ENCODE data around the gene HMCN1. TPM values are rescaled to one million over a fixed set of nuclear protein-coding genes. Genes with fewer than 3 reads are reported as not detected.

HMCN1 gene
- total RNA-seq, 1 donor from 2014 or later: 3.4 TPM

DNA sequence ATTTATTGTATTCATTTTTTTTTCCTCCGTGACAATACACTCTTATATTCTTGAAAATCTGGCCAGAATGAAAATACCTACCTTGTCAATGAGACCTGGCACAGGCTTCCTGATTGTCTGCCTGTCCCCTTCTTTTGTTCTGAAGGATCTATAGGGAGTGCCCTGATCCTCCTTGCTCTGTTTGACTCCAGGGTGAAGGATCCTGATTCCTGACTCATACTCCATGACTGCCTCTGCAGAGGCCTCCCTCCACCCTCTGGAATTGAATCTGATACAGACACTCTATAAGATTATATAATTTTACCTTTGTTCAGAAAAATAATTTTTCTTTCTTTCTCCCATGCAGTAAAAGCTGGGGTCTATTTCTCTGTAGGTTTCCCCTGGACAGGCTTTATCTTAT, 116.2 kb downstream of the HMCN1 start:
- H3K36me3 Mint-ChIP-seq (ENCODE audit: insufficient read depth): no peaks in the 10 kb centered on the region
- no peak overlapping the region for H3K4me3 Mint-ChIP-seq (ENCODE audit: low read depth)
- H3K9me3 Mint-ChIP-seq (ENCODE audit: low read depth): no peaks in the 10 kb centered on the region
- no peaks in the 10 kb centered on the region for H3K27me3 Mint-ChIP-seq
- DNase-seq (ENCODE audit: low spot score, unreplicated experiment): no peak
- no peak overlapping the region for H3K27ac Mint-ChIP-seq
- TF ChIP-seq, protein P1, sequence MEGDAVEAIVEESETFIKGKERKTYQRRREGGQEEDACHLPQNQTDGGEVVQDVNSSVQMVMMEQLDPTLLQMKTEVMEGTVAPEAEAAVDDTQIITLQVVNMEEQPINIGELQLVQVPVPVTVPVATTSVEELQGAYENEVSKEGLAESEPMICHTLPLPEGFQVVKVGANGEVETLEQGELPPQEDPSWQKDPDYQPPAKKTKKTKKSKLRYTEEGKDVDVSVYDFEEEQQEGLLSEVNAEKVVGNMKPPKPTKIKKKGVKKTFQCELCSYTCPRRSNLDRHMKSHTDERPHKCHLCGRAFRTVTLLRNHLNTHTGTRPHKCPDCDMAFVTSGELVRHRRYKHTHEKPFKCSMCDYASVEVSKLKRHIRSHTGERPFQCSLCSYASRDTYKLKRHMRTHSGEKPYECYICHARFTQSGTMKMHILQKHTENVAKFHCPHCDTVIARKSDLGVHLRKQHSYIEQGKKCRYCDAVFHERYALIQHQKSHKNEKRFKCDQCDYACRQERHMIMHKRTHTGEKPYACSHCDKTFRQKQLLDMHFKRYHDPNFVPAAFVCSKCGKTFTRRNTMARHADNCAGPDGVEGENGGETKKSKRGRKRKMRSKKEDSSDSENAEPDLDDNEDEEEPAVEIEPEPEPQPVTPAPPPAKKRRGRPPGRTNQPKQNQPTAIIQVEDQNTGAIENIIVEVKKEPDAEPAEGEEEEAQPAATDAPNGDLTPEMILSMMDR (IDR thresholded peaks at IDR 0.05; ENCODE audit: unreplicated experiment): no peak
- H3K4me1 Mint-ChIP-seq (ENCODE audit: low read depth): no peaks in the 10 kb centered on the region

DNA sequence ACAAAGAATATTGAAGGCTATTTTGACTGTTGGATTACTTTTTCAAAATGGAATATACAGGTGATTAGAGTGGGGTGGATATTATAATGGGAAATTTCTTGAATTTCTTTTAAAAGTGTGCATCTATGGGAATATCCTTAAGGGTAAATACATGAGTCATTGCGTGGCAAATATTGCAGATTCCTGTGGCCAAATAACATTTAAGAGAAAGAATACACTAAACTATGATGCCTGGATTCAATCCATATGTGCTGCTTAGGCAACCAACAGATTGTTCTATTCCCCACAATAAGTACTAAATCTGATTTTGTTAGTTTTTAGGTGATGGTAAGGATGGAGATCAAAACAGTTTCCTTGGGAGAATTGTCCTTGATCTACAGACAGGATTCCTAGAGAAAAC, 119.5 kb downstream of the HMCN1 start:
- H3K4me1 Mint-ChIP-seq (ENCODE audit: low read depth): peaks cover 4% of the 10 kb centered on the region
- DNase-seq (ENCODE audit: low spot score, unreplicated experiment): no peak
- TF ChIP-seq, protein P1 (IDR thresholded peaks at IDR 0.05; ENCODE audit: unreplicated experiment): no peak
- no peaks in the 10 kb centered on the region for H3K9me3 Mint-ChIP-seq (ENCODE audit: low read depth)
- H3K4me3 Mint-ChIP-seq (ENCODE audit: low read depth): no peak overlapping the region
- no peaks in the 10 kb centered on the region for H3K27me3 Mint-ChIP-seq
- no peak overlapping the region for H3K27ac Mint-ChIP-seq
- no peaks in the 10 kb centered on the region for H3K36me3 Mint-ChIP-seq (ENCODE audit: insufficient read depth)

DNA sequence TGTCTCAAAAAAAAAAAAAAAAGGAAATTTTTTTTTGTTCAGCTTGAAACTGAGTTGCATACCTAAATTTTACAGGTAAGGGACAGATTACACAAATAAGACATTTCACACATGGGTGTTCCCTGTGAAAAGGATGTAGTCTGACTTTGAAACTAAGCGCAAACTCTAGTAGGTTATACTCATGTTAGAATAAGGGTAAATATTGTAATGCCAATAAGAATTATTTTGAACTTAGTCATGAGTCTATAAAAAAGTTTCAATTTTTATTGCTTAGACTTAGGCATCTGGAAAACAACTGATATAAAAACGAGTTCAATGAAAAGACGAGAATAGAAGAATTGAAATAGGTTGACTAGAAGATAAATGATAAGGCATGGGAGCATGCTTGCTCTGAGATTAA, 122.3 kb downstream of the HMCN1 start:
- H3K27me3 Mint-ChIP-seq: no peaks in the 10 kb centered on the region
- no peaks in the 10 kb centered on the region for H3K9me3 Mint-ChIP-seq (ENCODE audit: low read depth)
- H3K4me3 Mint-ChIP-seq (ENCODE audit: low read depth): no peak overlapping the region
- no peak for DNase-seq (ENCODE audit: low spot score, unreplicated experiment)
- H3K4me1 Mint-ChIP-seq (ENCODE audit: low read depth): peaks cover 4% of the 10 kb centered on the region
- no peak overlapping the region for H3K27ac Mint-ChIP-seq
- TF ChIP-seq, protein P1 (IDR thresholded peaks at IDR 0.05; ENCODE audit: unreplicated experiment): no peak
- H3K36me3 Mint-ChIP-seq (ENCODE audit: insufficient read depth): no peaks in the 10 kb centered on the region

DNA sequence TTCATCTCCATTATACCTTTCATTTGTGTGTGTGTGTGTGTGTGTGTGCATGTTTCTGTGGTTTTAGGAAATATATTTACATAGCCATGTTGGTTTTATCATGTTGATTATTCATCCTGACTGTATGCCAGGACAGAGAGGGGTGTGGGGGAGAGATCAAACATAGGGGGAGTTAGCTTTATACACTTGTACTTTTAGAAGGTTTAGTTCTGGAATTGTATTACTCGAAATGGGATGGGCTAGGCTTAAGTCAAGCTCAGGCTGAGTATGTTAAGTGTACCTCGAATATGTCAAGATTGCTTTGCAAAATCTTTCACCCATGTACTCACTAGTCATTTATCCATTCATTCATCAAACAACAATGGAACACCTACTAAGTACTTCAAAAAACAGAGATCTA, 123.3 kb downstream of the HMCN1 start:
- H3K27ac Mint-ChIP-seq: no peak overlapping the region
- no peaks in the 10 kb centered on the region for H3K36me3 Mint-ChIP-seq (ENCODE audit: insufficient read depth)
- H3K4me3 Mint-ChIP-seq (ENCODE audit: low read depth): no peak overlapping the region
- peaks cover 11% of the 10 kb centered on the region for H3K4me1 Mint-ChIP-seq (ENCODE audit: low read depth)
- TF ChIP-seq, protein P1 (IDR thresholded peaks at IDR 0.05; ENCODE audit: unreplicated experiment): no peak
- H3K9me3 Mint-ChIP-seq (ENCODE audit: low read depth): no peaks in the 10 kb centered on the region
- no peak for DNase-seq (ENCODE audit: low spot score, unreplicated experiment)
- no peaks in the 10 kb centered on the region for H3K27me3 Mint-ChIP-seq

DNA sequence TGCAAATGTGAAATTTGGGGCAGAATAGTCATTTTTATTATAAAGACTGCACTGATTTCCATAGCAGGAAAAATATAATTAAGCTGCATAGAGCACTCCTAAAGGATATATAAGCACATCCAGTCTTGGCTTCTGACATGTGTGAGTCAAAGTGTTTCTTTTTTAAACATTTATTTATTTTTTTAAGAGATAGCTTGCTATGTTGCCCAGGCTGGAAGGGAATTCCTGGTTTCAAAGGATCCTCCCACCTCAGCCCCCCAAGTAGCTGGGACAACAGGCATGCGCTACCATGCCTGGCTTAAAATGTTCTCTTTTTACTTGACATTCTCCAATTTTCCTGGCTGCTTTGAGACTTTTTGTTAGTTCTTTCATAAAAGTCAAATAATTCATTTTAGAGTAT, 126.1 kb downstream of the HMCN1 start:
- TF ChIP-seq, protein P1 (IDR thresholded peaks at IDR 0.05; ENCODE audit: unreplicated experiment): no peak
- Mint-ChIP-seq H3K27ac (no peak overlapping the region), H3K4me3 (ENCODE audit: low read depth) (no peak overlapping the region), H3K36me3 (ENCODE audit: insufficient read depth) (no peaks in the 10 kb centered on the region), H3K4me1 (ENCODE audit: low read depth) (peaks cover 11% of the 10 kb centered on the region), H3K27me3 (no peaks in the 10 kb centered on the region), H3K9me3 (ENCODE audit: low read depth) (no peaks in the 10 kb centered on the region)
- DNase-seq (ENCODE audit: low spot score, unreplicated experiment): no peak

Measured in progenitor cell of endocrine pancreas (in vitro differentiated cells).